Neural progenitor cell (in vitro differentiated cells): Measurements from ENCODE around the gene TRPC4.

Source experiments
- CTCF ChIP-seq: fragments of 200-600 bp; sonication (generic); IDR thresholded peaks from 2 replicates; pipeline ENCODE4 v1.5.1; 2017; ENCODE audit warnings: antibody characterized with exemption, mild to moderate bottlenecking
- EZH2 ChIP-seq: fragments of 200-600 bp; sonication (generic); IDR thresholded peaks from 2 replicates; pipeline ENCODE4 v1.6.1; 2017; ENCODE audit warnings: antibody characterized with exemption, mild to moderate bottlenecking, moderate library complexity

DNA sequence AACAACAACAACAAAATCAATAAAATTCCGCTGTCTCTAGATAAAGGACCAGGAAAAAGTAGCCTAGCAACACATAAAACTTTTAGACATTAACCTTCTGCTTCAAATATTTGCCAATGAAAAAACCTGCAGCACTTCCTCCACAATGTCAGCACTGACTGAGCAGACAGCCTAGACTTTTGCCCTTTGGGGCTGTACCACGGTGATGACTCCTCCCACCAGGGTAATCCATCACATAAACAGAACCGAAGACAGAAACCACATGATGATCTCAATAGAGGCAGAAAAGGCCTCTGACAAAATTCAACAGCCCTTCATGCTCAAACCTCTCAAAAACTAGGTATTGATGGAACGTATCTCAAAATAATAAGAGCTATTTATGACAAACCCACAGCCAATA, 30.2 kb upstream of the TRPC4 start:
- TF ChIP-seq CTCF (no peak), EZH2 (no peak)
